Measurements from ENCODE around the gene CPAMD8.
"Not testable (repeated sequence)": the region's sequence is repeated elsewhere in the genome, so short reads cannot be mapped to it uniquely, and the experiment has no call there.

The CPAMD8 gene

DNA sequence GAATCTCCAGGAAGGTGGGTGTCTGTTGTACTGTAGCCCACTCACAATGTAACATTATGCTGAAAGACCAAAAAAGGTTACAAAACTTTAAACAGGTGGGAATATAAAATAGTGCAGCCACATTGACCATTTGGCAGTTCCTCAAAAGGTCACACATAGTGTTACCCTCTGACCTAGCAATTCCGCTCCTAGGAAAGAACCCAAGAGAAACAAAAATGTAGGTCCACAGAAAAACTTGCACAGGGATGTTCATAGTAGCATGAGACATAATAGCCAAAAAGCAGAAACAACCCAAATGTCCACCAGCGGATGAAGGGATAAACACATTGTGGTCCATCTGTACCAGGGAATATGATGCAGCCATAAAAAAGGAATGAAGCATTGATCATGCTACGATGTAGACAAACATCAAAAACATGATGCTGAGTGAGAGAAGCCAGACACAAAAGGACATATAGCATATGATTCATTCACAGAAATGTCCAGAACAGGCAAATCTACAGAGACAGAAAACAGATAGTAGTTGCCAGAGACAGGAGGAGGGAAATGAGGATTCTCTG lies 27.9 kb downstream of the CPAMD8 start:
- DNase-seq = no peak

DNA sequence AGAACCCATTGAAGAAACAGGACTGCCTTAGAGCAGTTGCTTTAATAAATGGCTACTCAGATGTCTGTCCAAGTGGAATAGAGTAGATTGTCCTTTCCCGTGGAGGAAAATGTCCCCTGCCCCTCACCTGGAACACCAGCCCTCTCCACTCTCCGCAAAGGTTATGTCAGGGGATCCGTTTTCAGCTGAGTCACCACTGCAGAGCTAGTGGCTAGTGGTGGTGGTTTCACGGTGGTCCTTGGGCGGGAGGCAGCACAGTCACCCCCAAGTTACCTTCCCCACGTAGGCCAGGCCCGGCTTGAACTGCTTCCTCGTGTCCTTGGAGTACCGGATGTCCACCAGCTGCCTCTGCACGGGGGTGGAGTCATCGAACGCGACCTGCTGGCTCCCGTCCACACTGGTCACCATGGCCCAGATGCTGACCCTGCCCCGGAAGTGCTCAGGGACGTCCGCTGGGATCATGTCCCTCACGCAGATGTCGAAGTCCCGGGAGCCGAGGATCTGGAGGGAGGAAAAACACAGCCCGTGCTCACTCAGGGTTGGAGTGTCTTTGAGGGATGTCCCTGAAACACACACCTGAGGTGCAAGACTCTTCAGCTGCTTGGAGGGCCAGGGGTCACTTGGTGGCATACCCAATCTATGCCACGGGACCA lies 29.6 kb downstream of the CPAMD8 start:
- DNase-seq = not testable (repeated sequence)

DNA sequence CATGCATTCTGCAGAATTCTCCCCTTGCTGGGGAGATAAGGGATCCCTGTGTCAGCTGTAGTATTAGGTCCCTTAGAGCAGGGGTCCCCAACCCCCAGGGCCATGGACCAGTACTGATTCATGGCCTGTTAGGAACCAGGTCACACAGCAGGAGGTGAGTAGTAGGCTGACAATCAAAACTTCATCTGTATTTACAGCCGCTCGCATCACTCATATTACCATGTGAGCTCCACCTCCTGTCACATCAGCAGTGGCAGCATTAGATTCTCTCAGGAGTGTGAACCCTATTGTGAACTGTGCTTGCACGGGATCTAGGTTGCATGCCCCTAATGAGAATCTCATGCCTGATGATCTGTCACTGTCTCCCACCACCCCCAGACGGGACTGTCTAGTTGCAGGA lies 37.9 kb downstream of the CPAMD8 start:
- DNase-seq = no peak

DNA sequence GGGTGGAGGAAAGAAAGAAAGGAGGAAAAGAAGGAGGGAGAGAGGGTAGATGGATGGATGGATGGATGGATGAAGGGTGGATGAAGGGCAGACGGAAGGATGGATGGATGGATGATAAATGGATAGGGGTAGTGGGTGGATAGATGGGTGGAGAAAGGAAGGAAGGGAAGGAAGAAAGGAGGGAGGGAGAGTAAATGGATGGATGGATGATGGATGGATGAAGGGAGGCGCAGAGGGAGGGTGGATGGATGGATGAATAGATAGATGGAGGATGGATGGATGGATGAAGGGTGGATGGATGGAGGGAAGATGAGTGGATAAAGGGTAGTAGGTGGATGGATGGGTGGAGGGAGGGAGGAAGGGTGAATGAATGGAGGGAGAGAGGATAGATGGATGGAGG lies 41.2 kb downstream of the CPAMD8 start:
- DNase-seq = no peak

DNA sequence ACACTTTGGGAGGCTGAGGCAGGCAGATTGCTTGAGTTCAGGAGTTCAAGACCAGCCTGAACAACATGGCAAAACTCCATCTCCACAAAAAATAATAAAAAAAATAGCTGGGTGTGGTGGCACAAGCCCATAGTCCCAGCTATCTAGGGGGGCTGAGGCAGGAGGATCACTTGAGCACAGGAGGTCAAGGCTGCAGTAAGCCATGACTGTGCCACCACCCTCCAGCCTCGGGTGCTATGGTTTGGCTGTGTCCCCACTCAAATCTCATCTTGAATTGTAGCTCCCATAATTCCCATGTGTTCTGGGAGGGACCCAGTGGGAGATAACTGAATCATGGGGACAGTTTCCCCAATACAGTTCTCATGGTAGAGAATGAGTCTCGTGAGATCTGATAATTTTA lies 44.0 kb downstream of the CPAMD8 start:
- not testable (repeated sequence) for DNase-seq

DNA sequence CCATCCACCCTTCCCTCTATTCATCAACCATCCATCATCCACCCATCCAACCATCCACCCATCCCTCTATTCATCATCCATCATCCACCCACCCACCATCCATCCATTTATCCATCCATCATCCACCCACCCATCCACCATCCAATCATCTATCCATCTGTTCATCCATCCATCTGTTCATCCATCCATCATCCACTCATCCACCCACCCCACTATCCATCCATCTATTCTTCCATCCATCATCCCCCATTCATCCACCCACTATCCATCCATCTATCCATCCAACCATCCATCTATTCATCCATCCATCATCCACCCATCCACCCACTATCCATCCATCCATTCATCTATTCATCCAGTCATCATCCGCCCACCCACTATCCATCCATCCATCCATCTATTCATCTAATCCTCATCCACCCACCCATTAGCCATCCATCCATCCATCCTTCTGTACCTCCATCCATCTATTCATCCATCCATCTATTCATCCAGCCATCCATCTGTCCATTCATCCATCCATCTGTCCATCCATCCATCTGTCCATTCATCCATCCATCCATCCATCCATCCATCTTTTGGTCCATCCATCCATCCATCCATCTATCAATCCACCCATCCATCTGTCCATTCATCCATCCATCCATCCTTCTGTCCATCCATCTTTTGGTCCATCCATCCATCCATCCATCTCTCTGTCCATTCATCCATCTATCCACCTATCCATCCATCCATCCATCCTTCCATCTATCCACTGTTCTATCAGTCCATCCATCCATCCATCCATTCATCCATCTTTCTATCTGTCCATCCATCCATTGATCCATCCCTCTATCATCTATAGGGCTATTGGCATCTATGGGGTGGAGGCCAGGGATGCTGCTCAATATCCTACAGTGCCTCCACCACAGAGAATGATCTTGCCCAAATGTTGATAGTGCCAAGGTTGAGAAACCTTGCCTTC lies 47.5 kb downstream of the CPAMD8 start:
- no peak for DNase-seq

DNA sequence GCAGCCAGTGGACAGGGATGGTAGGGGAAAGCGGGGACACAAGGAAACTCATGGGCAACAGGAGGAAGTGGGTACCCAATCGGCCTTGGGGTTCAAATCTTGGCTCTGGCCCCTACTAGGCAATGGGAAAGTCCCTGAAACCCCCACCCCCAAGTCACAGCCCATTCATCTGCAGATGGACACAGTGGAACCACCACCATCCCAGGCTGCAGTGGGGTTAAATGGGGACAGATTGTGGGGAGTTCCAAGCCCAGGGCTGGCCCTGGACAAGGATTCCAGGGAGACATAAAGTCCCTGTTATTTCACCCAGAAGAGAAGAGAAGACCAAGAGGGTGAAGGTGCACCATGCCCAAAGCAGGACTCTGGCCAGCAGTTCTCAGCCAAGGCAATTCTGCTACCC lies 48.5 kb downstream of the CPAMD8 start:
- DNase-seq = no peak

DNA sequence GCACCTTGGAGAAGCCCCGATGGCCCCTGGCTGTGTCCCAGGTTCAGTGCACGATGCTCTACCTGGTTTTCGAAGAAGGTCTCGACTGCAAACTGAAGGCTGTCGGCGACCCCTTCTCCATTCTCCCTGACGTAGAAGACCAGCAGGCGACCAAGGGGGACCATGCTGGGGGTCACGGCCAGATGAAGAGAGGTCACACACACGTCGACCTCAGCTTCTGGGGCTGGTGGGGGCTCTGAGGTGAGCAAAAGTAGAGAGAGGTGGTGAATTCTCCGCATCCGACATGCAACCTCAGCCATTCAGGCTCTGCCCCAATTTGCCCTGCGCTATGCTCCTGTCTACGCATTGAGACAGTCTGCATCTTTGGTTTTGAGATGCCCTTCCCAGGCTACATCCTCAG lies 49.3 kb downstream of the CPAMD8 start:
- DNase-seq = no peak

DNA sequence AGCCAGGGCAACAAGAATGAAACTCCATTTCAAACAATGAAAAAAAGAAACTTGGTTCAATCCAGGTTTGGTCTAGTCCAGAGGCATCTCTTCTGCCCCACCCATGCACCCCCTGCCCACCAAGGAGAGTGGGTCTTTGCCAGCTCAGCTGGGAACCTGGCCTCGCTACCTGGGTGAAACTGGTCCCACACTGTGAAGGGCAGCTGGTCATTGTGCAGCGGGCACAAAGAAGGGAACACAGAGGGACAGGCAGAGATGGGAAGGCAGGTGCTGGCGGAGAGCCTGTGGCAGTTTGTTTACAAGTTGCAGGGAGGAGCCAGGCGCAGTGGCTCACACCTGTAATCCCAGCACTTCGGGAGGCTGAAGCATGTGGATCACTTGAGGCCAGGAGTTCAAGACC lies 50.2 kb downstream of the CPAMD8 start:
- no peak for DNase-seq

DNA sequence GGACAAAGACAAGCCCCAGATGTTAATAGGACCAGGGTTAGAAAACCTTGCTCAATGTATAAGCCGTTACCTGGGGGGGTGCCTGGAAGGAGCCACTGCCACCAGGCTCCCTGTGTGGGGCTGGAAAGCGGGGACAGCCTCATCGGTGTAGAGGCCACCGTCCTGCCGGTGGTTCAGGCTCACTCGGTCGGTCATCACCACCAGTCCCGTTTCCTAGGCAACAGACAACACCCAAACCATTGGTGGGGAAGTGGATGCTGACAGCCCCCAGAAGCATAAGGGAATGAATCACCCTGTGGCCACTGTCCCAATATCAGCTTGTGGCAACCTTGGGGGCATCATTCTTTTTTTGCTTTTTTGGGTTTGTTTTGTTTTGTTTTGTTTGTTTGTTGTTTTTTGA lies 55.8 kb downstream of the CPAMD8 start:
- DNase-seq = no peak

DNA sequence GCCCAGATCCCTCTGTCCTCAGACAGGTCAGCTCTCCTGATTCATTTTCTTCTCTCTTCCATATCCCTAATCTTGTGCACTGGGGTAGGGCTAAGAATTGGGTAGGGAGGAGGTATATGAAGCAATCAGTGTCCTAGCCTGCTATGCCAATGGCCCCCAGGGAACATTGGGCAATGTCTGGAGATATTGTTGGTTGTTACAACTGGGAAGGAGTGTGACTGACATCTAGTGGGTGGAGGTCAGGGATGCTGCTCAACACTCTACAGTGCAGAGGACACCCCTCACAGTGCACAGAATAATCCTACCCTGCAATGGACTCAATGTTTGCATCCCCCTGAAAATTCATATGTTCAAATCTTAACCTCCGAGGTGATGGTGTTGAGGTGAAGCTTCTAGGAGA lies 57.5 kb downstream of the CPAMD8 start:
- DNase-seq = no peak

DNA sequence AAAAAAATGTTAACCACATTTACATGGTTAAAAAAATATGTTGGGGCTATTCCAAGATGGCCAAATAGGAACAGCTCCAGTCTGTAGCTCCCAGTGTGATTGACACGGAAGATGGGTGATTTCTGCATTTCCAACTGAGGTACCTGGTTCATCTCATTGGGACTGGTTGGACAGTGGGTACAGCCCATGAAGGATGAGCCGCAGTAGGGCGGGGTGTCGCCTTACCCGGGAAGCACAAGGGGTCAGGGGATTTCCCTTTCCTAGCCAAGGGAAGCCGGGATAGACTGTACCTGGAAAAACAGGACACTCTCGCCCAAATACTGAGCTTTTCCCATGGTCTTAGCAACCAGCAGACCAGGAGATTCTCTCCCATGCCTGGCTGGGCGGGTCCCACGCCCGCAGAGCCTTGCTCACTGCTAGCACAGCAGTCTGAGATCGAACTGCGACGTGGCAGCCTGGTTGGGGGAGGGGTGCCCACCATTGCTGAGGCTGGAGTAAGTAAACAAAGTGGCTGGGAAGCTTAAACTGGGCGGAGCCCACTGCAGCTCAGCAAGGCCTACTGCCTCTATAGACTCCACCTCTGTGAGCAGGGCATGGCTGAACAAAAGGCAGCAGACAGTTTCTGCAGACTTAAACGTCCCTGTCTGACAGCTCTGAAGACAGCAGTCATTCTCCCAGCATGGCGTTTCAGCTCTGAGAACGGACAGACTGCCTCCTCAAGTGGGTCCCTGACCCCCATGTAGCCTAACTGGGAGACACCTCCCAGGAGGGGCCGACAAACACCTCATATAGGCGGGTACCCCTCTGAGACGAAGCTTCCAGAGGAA lies 65.4 kb downstream of the CPAMD8 start:
- DNase-seq = not testable (repeated sequence)

DNA sequence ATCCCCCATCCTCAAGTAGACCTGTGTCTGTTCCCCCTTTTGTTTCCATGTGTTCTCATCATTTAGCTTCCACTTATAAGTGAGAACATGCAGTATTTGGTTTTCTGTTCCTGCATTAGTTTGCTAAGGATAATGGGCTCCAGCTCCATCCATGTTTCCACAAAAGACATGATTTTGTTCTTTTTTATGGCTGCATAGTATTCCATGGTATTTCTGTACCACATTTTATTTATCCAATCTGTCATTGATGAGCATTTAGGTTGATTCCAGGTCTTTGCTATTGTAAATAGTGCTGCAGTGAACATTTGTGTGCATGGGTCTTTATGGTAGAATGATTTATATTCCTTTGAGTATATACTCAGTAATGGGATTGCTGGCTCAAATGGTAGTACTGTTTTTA lies 68.3 kb downstream of the CPAMD8 start:
- DNase-seq = not testable (repeated sequence)

DNA sequence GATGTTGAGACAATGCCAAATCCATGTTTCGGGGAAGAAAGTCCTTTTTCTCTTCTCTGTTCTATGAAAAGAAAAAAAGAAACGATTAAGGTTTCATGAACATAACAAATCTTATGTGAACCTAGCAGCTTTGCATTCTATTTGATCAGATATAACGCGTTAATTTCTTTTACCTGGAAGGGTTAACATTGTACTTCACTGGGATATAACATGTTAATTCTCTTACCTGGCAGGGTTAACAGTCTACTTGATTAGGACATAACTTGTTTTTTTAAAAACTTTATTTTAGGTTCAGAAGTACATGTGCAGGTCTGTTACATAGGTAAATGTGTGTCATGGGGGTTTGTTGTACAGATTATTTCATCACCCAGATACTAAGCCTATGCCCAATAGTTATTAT lies 68.8 kb downstream of the CPAMD8 start:
- no peak for DNase-seq

DNA sequence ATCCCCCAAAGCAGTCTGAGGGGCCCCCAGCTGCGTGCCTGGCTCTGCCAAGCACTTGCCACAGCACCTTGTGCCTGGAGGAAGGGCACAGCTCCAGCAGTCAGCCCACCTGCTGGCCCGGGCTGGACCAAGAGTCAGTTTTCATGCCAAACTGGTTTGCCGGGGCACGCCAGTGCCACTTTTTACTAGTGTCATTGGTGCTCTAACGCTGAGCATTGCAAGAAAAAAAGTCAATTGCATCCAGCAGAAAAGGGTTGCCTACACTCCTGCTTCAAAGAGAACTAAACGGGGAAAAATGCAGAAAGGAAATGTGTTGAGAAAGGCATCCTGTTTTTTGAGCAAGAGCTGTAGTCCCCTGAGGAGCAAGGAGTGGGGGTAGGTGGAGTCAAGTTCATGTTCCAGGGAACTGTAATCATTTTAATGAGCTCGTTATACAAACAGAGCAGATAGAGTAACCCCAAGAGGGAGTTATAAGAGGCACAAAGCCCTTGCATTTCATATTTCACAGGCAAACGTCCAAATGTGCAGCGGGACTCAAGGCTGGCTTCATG lies 69.4 kb downstream of the CPAMD8 start:
- peak; percentile 53 for DNase-seq

DNA sequence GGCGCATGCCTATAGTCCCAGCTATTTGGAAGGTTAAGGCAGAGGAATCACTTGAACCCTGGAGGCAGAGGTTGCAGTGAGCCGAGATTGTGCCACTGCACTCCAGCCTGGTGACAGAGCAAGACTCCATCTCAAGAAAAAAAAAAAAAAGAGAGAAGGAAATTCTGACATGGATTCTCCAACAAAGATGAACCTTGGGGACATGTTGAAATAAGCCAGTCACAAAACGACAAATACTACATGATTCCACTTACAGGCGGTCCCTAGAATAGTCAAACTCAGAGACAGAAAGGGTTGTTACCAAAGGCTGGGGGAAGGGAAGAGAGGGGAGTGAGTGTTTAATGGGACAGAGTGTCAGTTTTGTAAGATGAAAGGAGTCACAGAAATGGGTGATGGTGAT lies 71.4 kb downstream of the CPAMD8 start:
- no peak for DNase-seq

DNA sequence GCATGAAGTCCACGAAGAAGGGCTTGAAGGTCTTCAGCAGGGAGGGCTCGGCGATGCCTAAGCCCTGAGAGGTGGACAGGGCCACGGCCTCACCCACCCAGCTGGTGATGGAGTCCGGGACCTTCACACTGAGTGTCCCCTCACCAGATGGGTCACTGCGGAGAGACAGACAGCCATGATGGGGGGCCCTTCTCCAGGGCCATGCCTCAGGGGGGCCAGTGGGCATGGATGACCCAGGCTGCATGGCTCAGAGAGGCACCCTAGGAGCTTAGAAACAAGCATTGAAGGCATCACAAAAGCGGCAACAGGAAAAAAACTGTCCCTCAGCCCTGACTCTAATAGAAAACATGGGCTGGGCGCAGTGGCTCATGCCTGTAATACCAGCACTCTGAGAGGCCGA lies 74.6 kb downstream of the CPAMD8 start:
- no peak for DNase-seq

DNA sequence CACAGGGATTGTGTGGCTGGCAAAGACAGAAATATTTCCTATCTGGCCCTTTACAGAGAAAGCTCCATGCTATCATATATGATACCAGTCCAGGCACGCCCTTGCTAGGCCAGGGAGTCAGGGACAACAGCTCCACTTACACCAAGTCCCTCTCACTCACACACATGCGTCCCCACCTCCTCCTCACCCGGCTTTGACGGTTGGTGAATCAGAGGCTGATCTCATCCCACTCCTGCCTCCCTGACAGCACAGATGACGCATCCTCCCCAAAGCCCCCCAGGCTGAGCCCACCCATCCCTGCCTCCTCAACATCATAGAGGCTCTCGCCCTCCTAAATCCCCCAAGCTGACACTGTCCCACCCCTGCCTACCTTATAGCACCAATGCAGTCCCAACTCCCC lies 75.1 kb downstream of the CPAMD8 start:
- no peak for DNase-seq

DNA sequence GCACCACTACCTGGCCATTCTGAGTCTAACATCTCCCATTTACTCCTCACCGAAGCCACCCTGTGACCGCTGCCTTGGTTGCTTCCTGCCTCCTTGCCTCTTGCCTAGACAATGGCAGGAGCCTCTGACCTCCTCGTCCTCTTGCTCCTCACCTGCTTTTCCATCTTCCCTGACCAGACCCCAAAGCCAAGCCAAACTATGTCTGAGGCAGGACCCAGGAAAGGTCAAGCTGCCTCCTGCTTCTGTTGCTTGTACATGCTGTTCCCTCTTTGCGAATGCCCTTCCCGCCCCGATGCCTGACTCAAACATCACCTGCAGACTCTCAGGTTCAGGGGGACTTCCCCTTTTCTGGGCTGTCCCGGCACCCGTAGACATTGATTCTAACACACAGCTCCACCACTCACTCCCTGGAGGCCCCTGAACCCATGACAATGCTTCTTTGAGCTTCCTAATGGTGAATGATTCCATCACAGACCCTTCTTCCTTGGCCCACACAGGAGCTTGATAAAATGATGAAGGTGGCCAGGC lies 77.0 kb downstream of the CPAMD8 start:
- no peak for DNase-seq

DNA sequence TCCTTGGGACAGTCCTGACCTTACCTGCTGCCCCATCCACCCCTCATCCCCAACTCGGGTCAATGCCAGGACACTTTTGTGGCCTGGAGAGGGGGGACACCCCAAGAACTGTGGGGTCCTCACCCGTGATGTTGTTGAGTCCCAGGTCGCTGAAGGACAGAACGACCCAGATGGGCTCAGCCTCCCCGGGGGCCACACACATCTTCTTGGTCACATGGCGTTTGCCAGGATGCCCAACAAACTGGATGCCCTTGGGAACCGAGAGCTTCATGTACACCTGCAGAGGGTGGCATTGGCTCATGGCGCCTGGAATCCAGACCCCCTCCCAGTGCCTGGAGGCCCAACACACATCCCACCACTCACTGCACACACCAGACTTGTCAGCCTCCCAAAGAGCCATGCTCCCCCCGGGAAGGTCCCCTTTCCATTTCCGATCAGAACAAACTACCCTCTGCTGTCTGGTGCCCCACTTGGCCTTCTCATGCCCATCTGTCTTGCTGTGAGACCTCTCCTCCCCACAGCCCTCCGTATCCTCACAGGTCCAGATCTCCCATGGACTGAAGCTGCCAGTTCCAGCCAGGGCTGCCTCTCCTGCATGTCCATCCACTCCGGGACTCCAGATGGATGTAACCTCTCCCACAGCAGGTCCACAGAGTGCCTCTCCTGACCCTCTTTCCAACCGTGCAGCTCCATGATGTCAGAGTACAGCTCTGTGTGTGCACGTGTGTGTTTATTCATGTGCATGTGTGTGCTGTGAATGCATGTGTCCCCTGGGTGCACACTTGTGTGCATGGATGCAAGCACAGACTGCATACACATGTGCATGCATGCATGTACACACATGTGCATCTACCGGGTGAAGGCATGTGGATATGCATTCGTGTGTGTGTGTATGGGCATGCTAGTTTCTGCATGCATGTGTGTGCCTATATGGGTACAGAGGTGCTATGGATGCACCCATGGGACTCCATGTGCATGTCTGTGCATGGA lies 79.4 kb downstream of the CPAMD8 start:
- no peak for DNase-seq

DNA sequence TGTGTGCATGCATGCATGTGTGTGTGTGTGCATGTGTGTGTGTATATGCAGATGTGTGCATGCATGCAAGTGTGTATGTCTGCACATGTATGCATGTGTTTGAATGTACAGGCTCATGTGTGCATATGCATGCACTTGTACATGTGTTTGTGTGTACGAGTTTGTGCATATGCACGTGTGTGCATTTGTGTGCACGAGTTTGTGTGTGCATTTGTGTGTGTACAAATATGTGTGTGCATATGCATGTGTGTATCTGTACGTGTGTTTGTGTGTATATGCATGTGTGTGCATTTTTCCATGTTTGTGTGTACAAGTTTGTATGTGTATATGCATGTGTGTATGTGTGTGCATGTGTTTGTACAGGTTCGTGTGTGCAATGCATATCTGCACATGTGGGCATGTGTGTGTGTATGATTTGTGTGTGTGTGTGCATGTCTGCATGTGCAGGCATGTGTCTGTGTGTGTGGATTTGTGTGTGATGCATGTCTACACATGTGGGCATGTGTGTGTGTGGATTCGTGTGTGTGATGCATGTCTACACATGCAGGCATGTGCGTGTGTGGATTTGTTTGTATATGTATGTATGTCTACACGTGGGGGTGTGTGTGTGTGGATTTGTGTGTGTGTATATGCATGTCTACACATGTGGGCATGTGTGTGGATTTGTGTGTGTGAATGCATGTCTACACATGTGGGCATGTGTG lies 80.7 kb downstream of the CPAMD8 start:
- no peak for DNase-seq

Data from NCI-H1436 treated with DMSO at 0.1 percent for 48 hours (cell line).